ENCODE measurements around the gene CMIP.

- no peak for TF ChIP-seq STAT6 (CRISPR knock-in tag; conservative IDR thresholded peaks at IDR 0.05; ENCODE audit: low read depth)
- TF ChIP-seq CTCF (IDR thresholded peaks at IDR 0.05) = no peak
- no peak for TF ChIP-seq FOXP4 (CRISPR knock-in tag; IDR thresholded peaks at IDR 0.05)
- TF ChIP-seq ELF4 (CRISPR knock-in tag; IDR thresholded peaks at IDR 0.05; ENCODE audit: low read depth) = no peak
- TF ChIP-seq TEAD4 (CRISPR knock-in tag; IDR thresholded peaks at IDR 0.05) = no peak
- TF ChIP-seq ZMAT4 (CRISPR knock-in tag; IDR thresholded peaks at IDR 0.05) = no peak
- no peak for TF ChIP-seq MLX (CRISPR knock-in tag; IDR thresholded peaks at IDR 0.05)
- no peak for TF ChIP-seq ATF6 (CRISPR knock-in tag; IDR thresholded peaks at IDR 0.05)
Observed at GRCh38 chr16:81500833-81501521, 56.4 kb downstream of the CMIP start.

Data from WTC11 (cell line).